Stimulated activated CD8-positive, alpha-beta memory T cell treated with anti-CD3 and anti-CD28 coated beads, Interleukin-7, amount 100 ng/mL, for 48 hours (primary cell): ENCODE results near the gene GNPNAT1.

Experiments used
- DNase-seq, 2 donors: peaks; one replicate each; pipeline ENCODE4 v3.0.0-alpha.2; 2020; ENCODE audit warnings: low read depth in 1 of 2; ENCODE audit errors: extremely low read depth in 1 of 2

GNPNAT1 gene

DNA sequence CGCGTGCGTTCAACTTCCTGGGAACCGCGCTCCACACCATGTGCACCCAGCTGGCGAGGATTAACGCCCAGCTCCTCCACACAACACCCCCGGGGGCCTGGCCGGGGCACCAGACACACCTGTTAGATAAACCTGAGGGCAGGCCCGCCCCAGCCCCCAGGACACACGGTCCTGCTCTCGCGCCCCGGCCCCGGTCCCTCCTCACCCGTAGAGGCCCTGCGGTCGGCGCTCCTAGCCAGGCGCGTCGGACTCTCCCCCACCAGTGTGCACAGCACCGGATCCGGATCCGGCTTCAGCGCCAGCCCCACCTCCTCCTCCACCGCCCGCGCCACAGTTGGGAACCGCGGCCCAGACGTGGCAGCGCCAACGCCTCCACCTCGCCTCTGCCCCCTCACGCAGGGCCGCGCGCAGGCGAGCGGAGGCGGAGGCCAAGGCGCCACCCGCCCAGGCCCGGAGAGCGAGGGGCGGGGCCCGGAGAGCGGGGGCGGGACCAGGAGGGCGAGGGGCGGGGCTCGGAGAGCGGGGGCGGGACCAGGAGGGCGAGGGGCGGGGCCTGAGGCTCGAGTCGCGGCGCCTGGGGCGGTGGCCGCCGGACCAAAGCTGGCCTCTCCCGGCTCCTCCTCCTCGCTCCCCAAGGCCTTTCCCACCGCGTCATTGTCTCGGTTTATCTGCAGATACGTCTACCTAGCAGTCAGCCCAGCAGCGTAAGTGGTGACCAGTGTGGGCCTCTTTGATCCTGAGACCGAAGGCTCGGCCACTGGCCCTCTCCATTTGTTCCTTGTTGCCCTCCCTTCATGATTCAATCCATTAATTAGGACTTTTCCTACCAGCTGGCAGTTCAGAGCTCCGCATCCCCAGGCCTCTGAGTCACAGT lies at the start of gene GNPNAT1:
Gene GNPNAT1 (minus strand): TSS at position 385 of the 874 bp plus-strand sequence. CDS start 6,957 bp downstream, outside the sequence.
- peak; percentile 74 to 79 for DNase-seq

DNA sequence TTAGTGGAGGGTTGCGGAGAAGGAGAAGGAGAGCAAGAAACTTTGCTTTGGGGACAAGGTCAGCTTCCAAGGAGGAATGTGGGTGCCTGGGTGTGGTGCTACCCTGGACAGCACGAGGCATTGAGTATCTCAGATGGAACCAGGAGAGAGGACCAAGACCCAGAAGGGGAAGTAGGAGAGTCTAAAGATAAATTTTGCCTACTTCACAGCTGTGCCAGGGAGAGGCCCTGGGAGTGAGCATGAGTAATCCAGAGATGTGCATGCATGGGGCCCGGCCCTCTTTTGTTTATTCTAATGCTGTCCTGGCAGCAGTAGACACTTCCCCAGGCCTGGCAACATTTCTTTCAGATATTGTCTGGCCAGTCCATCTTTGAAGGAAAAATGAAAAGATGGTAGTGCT lies 49.5 kb upstream of the GNPNAT1 start:
- DNase-seq, result no peak

DNA sequence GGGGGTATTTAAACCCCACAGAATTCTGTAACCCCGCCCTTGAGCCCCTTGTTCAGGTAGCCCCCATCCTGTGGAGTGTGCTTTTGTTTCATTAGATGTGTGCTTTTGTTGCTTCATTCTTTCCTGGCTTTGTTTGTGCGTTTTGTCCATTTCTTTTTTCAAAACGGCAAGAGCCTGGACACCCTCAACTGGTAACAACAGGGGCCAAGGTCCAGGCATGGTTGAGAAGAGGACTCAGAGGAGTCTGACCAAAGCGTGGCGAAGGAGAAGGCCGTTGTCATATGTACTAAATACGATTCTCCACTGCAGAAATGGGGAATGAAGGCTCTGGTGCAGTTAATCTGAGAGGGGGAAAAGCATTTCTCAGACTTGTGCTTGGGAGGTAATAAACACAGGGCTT lies 46.0 kb upstream of the GNPNAT1 start:
- DNase-seq, result no peak

DNA sequence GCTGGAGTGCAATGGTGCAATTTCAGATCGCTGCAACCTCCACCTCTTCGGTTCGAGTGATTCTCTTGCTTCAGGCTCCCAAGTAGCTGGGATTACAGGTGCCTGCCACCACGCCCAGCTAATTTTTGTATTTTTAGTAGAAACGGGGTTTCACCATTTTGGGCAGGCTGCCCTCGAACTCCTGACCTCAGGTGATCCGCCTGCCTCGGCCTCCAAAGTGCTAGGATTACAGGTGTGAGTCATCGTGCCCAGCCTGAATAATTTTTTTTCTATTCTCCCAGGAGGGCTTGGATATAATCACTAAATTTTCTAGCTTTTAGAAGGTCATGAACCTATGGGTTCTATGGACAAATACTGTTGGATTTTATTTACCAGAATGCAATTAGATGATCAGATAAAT lies 44.7 kb upstream of the GNPNAT1 start:
- no peak for DNase-seq

DNA sequence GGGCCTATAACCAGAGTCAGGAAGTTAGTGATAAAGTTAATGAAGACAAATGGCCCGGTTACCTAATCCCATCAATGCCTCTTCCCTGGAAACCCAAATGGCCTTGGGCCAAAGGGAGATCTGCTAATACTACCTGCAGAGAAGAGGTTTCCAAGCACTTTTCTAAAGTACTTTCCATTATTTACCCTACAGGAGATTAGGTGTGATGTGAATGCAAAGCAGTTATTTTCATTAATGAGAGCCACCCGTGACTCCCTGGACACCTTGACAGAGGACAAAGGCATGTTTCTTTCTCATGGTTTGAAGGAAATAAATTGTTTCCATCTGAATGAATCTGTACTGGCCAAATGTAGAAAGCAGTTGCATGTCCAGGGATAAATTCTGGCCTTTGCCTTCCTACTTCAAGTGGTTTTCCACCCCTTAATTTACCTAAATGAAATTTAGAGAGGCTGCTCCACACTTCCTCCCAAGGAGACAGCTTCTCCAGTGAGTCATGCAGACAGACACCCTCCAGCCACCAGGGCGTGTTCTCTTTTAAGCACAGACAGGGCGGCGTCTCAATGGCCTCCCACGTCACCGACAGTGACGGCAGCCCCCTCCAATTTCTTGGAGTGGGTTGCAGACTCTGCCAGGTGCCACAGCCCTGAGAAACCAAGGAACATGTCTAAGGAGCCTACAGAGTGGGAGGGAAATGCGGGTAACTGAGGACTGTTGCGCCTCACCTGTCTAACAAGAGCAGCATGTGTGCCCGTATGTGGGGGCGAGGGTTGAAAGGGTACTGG lies 43.9 kb upstream of the GNPNAT1 start:
- no peak for DNase-seq

DNA sequence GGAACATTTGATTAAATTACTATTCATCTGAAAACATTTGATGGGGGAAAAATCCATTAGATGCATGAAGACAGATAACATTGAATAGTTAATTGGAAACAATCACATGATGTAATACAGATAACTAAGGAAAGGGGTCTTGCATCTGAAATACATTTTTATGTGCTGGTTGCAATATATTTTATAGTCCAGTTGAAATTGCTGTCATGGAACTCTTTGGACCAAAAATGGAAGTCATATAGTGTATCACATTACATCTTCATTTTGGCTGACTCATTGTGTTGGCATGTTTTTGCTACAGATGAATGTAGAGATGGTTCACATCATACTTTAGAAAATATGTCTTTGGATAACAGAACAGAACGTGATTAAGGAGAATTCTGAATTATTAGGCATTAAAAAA lies 43.0 kb upstream of the GNPNAT1 start:
- DNase-seq, result no peak

DNA sequence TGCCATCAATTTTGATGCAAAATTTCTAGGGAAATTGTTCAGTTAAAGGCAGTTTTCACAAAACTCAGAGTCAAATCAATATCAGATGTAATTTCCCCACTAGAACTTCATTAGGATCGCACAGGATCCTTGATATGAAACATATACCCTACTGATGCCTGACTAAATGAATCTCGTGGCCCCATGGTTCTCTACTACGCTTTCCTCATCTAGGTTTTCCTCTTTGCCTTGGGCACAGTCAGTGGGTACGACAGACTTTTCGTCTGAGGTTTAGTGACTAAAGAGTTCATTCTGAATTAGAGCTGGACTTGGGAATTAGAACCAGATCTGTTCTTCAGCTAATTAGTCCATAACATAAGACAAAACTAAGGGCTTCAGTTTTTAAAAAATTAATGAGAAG lies 42.5 kb upstream of the GNPNAT1 start:
- DNase-seq, result no peak

DNA sequence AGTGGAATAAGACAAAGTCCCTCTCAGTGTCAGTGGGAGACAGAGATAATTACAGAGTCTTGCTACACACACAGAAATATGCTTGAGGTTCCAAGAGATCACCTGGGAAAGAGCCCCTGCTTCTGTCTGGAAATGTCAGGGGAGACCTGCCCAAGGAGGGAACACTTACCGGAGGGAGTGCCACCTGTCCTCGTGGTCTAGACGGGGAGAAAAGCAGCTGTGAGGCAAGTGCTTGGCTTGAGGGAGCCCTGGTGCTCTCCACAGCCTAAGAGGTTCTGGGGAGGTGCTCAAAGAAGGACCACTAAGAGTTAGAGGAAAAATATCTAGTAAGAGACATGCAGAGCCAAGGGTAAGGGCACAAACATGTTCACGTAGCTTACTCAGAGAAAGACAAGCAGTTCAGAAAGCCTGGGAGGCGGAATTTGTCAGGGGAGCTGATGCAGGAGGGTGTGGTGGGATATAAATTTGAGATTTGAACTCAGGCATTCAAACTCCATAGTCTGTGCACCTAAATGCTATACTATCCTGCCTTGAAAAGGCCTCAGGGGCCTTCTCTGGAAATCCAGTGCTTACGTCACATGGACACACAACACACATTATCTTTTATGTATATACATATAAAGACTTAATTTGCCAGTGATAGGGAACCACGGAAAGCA lies 38.2 kb upstream of the GNPNAT1 start:
- no peak for DNase-seq

DNA sequence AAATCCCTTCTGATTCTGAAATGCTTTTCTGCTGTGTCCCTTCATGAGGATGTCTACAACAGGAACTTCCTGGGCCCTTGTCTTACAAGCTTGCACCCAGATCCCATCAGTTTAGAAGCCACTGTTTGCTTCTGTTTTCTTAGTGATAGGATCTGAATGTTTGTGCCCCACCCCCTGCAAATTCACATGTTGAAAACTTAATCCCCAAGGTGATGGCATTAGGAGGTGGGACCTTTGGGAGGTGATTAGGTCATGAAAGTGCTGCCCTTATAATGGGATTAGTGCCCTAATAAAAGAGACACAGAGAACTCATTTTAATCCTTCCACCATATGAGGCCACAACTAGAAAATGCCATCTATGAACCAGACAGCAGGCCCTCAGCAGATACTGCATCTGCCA lies 36.0 kb upstream of the GNPNAT1 start:
- no peak for DNase-seq

DNA sequence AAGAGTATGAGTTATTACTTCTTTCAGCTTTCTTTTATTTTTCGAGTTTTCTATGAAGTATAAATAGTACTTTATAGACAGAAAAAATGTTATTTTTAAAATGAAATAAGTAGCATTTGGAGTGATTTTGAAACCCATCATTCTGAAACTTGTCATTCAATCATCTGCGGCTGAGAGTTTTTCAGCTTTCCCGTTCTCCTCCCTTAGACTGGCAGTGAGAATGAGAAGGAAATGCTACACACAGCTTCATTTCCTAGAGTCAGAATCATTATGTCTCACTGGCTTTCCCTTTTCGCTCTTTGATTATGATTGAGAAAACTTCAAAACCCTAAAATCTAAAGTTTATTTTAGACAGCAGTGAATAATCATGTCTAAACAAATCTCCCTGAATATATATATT lies 33.7 kb upstream of the GNPNAT1 start:
- no peak for DNase-seq

DNA sequence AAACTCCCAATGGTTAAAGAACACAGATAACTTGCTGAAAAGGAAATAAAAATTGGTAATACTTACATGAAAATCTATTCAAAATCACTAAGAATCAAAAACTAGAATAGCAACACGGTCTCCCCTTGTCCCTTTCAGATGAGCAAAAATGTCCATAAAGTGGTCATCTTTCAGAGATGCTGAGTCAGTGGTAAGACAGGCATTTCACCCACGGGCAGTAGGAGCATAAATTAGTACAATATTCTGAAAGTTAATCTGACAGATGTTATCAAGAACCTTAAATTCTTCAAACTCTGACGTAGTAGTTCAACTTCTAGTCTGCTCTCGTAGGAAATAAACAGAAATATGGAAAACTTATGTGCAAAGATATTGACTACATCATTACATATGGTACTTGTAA lies 33.1 kb upstream of the GNPNAT1 start:
- DNase-seq, result no peak

DNA sequence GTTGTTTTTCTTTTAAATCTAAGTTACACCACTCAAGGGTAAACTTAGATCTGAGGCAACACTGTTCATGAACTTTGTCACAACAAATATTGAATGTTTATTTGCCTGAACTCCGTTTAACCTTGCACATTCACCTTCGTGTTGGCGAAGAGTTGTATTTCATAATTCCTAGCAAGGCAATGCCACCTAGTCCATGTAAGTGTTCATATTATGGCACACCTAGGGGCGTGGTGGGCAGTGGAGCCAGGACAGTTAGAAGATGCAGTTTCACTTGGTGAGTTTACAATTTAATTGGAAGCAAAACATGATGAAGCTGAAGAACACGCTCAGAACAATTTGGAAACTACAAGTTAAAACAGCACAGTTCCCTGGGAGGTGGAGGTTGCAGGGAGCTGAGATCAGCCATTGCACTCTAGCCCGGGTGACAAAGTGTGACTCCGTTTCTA lies 30.4 kb upstream of the GNPNAT1 start:
- no peak for DNase-seq

DNA sequence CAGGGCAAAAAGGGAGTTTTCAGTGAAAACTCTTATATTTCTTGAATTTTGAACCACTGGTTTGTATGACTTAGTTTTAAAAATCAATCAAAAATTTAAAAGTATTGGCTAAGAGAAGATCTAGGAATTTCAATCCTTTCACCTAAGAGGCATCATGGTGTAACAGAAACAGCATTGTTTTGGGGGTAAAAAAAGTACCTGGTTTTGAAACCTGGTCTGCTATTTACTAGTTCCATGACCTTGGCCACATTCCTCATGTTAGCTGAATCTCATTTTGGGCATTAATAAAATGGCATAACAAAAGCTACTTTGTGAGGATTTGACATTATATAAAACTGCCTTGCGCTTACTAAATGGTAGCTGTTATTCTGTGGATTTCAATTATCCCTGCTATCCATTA lies 16.7 kb upstream of the GNPNAT1 start:
- DNase-seq, result no peak

DNA sequence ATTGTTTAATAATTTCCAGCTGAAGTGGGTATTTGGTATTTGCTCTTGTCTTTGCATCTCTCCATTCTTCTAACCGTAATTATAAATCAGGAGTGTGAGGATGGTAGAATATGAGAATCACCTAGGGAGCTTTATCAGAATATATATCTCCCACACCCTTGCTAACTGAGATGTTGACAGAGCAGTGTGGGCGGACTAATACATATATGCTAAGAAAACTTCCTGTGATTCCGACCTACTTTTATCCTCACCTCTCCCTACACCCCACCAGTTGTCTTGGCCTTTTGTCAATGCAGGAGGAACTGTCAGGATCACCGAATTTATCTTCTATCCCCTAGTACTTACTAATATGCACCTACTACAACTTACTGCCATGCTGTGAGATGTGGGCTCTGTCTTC lies 14.7 kb upstream of the GNPNAT1 start:
- DNase-seq, result no peak

DNA sequence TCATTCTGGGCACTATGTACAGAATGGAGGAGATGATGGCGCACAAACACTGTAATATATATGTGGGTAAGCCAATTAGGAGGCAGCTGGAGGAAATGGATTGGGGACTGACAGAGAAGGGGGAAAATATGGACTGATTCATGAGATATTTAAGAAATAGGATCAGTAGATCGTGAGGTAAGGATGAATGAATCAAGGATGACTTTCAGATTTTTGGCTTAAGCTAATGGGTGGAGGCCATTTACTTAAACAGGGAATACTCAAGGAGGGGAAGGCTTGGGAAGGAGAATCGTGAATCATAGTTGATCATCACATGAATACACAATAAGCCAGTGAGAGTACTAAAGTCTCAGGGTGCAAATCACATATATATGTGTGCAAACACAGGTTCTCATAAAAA lies 11.2 kb upstream of the GNPNAT1 start:
- DNase-seq, result no peak

DNA sequence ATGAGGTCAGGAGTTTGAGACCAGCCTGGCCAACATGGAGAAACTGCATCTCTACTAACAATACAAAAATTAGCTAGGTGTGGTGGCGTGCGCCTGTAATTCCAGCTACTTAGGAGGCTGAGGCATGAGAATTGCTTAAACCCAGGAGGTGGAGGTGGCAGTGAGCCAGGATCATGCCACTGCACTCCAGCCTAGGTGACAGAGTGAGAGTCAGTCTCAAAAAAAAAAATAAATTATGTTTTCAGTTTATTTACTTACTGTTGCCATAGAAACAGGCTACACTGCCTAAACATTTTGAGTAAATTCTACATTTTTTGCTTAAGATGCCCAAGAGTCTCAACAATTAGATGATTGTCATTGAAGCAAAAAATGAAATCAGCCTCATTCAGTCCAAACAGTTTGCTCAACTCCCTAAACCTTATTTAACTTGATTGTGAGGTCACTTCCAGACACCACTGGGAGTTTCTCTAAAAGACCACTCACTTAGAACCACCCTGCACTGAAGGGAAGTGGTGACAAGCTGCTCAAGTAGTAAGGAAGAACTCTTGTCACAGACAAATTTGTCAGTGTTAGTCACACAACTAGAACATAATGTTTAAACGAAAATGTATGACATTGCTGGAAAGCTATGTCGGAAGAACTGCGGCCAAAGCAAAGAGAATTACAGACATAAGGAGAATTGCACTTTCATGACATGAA lies 9.8 kb upstream of the GNPNAT1 start:
- DNase-seq, result no peak

DNA sequence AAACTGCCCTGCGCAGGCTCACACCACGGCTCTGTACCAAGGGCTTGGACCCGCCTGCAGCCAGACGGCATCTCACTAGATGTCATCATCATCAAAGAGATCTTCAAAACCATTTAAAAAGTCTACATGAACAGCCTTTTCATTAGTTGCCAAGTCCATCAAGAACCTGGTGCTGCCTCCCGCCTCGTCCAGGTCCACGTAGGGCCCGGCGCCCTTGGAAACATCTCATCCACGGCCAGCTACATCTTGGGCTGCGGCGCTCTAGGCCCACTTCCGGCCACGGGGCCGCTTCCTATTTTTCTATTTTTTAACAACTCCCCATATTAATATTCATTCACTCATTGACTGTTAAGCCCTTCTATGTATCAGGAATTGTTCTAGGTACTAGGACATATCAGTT lies 7.4 kb upstream of the GNPNAT1 start:
- DNase-seq, result no peak

DNA sequence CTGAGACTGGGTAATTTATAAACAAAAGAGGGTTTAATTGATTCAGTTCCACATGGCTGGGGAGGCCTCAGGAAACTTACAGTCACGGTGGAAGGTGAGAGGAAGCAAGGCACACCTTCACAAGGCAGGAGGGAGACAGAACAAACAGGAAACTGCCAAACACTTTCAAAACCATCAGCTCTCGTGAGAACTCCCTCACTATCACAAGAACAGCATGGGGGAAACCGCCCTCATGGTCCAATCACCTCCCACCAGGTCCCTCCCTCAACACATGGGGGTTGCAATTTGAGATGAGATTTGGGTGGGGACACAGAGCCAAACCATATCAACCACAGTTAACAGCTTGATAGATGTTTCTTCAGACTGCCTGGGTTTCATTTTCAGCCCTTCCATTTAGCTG lies 6.2 kb upstream of the GNPNAT1 start:
- DNase-seq, result no peak

DNA sequence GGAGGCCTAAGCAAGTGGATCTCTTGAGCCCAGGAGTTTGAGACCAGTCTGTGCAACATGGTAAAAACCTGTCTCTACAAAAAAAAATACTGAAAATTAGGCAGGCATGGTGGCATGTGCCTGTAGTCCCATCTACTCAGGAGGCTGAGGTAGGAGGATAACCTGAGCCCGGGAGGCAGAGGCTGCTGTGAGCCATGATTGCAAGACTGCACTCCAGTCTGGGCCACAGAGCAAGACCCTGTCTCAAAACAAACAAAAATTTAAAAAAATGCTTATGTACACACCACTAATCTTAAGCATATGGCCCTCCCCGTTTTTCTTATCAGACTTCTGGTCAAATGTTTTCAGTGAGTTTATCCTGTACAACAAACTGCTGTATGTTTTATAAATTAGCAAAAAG lies 1.7 kb upstream of the GNPNAT1 start:
- no peak for DNase-seq

DNA sequence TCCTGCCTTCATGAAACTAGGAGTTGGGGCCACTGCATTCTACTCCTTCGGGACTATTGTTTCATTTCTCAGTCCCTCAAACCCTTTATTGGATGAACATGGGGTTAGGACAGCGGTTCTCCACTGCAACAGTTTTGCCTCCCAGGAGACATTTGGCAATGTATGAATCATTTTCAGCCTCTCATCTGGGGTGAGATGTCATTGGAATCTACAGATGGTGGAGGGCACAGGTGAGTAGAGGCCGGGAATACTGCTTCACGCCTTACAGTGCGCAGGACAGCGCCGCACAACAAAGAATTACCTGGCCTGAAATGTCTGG lies 649 bp upstream of the GNPNAT1 start:
- no peak for DNase-seq

DNA sequence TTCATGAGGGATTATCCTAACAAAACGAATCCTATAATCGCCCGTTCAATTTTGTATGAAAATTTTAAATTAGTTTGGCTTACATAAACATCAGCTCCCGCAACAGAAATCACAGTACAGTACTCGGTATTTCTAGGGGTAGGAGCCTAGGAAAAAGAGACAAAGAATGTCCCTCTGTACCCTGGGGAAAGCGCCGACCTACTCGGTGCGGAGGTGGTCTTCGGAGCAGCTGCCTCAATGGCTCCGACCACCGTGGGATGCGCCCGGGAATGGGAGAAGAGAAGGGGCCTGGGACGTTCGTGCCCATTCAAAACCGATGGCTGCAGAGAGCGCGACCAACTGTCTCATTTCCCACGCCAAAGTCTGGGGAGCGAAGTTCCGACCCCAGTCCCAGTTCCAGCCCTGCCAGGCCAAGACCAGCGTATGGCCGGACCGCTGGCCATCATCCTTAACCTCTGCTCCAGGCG lies 618 bp downstream of the GNPNAT1 start:
- no peak for DNase-seq
